RWPE2 (cell line): ENCODE data around the gene RBM20.
"Not testable (repeated sequence)": the region's sequence is repeated elsewhere in the genome, so short reads cannot be mapped to it uniquely, and the experiment has no call there.

ENCODE experiments used
- ATAC-seq: fragments of 200-7000 bp; cut with Tn5 transposase; 3 replicates; pipeline ENCODE4 v1.9.1; 2021; ENCODE audit warnings: low read depth
- DNase-seq: peaks from one replicate; pipeline ENCODE4 v3.0.0-alpha.2; 2020; ENCODE audit warnings: low spot score
- H3K27ac ChIP-seq: fragments of 450-650 bp; 2 replicates; pipeline ENCODE4 v1.5.1; 2017; ENCODE audit warnings: mild to moderate bottlenecking; ENCODE audit not compliant: poor library complexity, severe bottlenecking
- H3K27me3 ChIP-seq: fragments of 250-450 bp; sonication (Bioruptor Pico); 2 replicates; pipeline ENCODE4 v1.5.1; 2021; ENCODE audit warnings: mild to moderate bottlenecking, moderate library complexity; ENCODE audit not compliant: insufficient read depth, poor library complexity, severe bottlenecking
- H3K36me3 ChIP-seq: fragments of 250-450 bp; sonication (Bioruptor Pico); 2 replicates; pipeline ENCODE4 v1.5.1; 2020; ENCODE audit warnings: low read depth, mild to moderate bottlenecking, moderate library complexity
- H3K4me1 ChIP-seq: fragments of 250-450 bp; sonication (Bioruptor Pico); 2 replicates; pipeline ENCODE4 v1.5.1; 2021; ENCODE audit warnings: mild to moderate bottlenecking, moderate library complexity; ENCODE audit not compliant: insufficient read depth, poor library complexity, severe bottlenecking
- H3K4me3 ChIP-seq: fragments of 250-450 bp; sonication (Bioruptor Pico); 2 replicates; pipeline ENCODE4 v1.5.1; 2021; ENCODE audit warnings: mild to moderate bottlenecking, moderate library complexity; ENCODE audit not compliant: severe bottlenecking
- H3K9me3 ChIP-seq: fragments of 250-450 bp; sonication (Bioruptor Pico); 2 replicates; pipeline ENCODE4 v1.5.1; 2021; ENCODE audit warnings: mild to moderate bottlenecking, moderate library complexity; ENCODE audit not compliant: severe bottlenecking
- TF ChIP-seq, protein P1 (sequence below): fragments of 450-650 bp; IDR thresholded peaks from one replicate; pipeline ENCODE4 v1.5.1; 2017; ENCODE audit warnings: mild to moderate bottlenecking, moderate library complexity; ENCODE audit not compliant: poor library complexity, severe bottlenecking

Gene RBM20

DNA sequence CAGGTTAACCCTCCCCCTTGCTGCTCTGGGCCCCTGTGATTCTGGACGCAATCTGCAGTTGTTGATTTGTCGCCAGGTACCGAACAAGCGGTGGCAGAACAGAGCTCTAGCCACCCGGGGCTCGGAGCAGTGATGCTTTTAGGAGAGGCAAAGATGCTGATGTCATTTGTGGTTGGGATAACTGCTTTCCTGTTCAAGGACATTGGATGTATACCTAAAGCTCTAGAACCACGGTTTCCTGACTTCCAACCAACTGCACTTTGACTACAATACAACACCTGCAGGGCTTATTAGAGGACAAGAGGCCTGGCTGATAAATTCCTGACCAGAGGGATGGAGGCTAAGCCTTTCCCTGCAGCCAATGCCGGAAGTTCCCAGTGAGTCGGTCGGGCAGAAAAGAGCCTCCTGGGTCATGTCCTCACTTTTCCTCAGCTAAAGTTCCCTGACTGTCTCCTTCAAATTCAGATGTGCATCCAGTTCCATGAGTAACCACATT is 6.5 kb upstream of the RBM20 start:
- H3K4me3 ChIP-seq: no peak overlapping the region
- peak; percentile 24; the same call in 1 of the 3 replicates for ATAC-seq
- DNase-seq: no peak
- TF ChIP-seq, protein P1, sequence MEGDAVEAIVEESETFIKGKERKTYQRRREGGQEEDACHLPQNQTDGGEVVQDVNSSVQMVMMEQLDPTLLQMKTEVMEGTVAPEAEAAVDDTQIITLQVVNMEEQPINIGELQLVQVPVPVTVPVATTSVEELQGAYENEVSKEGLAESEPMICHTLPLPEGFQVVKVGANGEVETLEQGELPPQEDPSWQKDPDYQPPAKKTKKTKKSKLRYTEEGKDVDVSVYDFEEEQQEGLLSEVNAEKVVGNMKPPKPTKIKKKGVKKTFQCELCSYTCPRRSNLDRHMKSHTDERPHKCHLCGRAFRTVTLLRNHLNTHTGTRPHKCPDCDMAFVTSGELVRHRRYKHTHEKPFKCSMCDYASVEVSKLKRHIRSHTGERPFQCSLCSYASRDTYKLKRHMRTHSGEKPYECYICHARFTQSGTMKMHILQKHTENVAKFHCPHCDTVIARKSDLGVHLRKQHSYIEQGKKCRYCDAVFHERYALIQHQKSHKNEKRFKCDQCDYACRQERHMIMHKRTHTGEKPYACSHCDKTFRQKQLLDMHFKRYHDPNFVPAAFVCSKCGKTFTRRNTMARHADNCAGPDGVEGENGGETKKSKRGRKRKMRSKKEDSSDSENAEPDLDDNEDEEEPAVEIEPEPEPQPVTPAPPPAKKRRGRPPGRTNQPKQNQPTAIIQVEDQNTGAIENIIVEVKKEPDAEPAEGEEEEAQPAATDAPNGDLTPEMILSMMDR: no peak
- H3K36me3 ChIP-seq: no peaks in the 10 kb centered on the region
- H3K27me3 ChIP-seq: peaks cover 18% of the 10 kb centered on the region
- H3K27ac ChIP-seq: no peak overlapping the region
- H3K9me3 ChIP-seq: no peaks in the 10 kb centered on the region
- H3K4me1 ChIP-seq: peaks cover 14% of the 10 kb centered on the region

DNA sequence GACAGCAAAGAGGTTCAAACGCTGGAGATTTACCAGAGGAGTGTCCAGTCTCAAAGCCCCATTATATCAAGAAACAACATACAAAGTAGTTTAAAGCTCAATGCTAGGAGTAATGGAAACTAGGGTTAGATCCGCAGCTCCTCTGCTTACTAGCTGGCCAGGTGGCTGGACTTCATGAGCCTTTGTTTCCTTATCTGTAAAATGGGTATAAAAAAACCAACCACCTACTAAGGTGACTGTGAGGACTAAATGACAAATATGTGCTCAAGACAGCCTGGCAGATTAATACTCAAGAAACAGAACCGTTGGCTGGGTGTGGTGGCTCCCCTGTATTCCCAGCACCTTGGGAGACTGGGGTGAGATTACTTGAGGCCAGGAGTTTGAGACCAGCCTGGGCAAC is 5.8 kb upstream of the RBM20 start:
- Histone ChIP-seq H3K36me3 (no peaks in the 10 kb centered on the region), H3K4me3 (no peak overlapping the region), H3K27ac (no peak overlapping the region), H3K27me3 (peaks cover 25% of the 10 kb centered on the region), H3K9me3 (no peaks in the 10 kb centered on the region), H3K4me1 (peaks cover 8% of the 10 kb centered on the region)
- TF ChIP-seq, protein P1: no peak
- ATAC-seq: no peak
- DNase-seq: no peak

DNA sequence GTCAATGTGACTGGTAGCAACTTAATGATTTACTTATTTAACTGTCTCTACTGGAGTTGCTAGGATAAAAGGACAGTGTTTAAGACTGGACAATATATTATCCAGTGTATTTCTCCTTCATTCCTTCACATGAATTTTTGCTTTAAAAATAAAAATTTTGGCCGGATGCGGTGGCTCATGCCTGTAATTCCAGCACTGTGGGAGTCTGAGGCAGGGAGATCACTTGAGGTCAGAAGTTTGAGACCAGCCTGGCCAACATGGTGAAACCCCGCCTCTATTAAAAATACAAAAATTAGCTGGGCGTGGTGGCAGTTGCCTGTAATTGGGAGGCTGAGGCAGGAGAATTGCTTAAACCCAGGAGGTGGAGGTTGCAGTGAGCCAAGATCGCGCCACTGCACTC is 5.1 kb upstream of the RBM20 start:
- H3K36me3 ChIP-seq, DNase-seq, ATAC-seq, H3K4me3 ChIP-seq, H3K9me3 ChIP-seq, H3K27ac ChIP-seq, H3K4me1 ChIP-seq: not testable (repeated sequence)
- peaks cover 33% of the 10 kb centered on the region for H3K27me3 ChIP-seq

DNA sequence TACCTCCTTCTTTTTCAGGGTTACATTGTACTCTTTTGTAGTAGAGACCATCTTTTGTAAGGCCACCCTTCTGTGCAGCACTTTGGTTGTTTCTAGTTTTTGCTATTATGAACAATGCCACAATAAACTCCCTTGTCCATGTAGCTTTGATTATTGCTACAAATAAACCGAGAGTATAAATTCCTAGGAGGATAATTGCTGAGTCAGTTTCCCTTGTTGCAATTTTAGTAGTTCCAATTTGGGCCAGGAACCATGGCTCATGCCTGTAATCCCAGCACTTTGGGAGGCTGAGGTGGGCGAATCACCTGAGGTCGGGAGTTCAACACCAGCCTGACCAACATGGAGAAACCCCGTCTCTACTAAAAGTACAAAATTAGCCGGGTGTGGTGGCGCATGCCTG is 4.3 kb upstream of the RBM20 start:
- not testable (repeated sequence) for H3K9me3 ChIP-seq, H3K36me3 ChIP-seq, H3K4me1 ChIP-seq, H3K27ac ChIP-seq, H3K4me3 ChIP-seq, ATAC-seq, DNase-seq
- peaks cover 41% of the 10 kb centered on the region for H3K27me3 ChIP-seq

DNA sequence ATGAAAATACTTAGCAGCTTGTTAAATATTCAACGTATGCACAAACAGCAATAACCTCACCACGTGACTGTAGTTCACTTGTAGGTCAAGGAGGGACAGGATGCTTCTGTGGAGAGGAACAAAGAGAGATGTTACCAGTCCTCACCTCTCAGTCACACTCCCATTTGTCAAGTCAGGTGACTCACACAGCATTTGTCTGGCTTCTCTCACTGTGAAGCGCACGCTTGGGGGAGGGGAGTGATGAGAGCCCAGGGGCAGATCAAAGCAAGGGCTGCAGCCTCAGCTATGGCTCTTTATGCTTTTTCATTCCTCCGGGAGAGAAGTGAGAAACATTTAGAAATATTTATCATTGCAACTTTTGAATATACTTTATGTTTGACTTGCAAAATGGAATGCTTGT is 2.9 kb upstream of the RBM20 start:
- Histone ChIP-seq H3K27ac (no peak overlapping the region), H3K4me3 (no peak overlapping the region), H3K9me3 (no peaks in the 10 kb centered on the region), H3K27me3 (peaks cover 52% of the 10 kb centered on the region), H3K4me1 (peaks cover 8% of the 10 kb centered on the region), H3K36me3 (no peaks in the 10 kb centered on the region)
- no peak for DNase-seq
- TF ChIP-seq, protein P1: no peak
- ATAC-seq: peak; percentile 69

DNA sequence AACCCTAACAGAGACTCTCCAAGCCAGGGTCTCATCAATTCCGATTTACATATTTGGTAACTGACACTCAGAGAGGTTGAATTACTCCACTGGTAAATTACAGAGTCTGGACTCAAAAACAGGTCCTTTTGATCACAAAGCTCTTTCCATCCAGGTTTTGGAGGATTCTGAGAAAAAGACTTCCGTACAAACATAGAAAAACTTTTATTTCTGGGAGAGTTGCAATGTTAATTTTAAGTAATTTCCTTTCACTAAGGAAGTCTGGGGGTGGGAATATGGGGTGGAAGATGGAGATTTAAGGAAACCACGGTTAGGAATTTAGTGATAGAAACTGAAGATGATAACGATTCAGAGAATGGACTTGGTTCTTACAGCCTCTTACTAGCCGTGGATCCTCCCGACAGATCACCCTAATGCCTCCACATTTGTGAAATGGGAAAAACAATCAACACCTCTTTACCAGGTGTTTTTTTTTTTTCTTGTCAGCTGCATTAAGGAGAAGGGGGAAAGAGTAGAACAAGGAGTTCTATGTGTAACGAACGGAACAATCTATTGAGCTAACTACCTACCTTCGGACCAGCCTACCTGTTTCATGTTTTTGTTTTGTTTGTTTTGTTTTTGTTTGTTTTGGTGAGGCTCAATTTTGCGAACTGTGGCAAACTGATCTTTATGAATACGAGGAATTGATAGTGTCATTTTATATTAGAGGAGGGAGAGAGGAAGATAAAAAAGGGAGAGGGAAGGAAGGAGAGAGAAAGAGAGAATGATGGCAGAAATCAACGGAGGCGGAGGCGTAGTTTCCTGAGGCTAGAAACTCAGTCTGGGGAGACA is 1.7 kb upstream of the RBM20 start:
- ATAC-seq (no peak), DNase-seq (no peak)
- peaks cover 55% of the 10 kb centered on the region for H3K27me3 ChIP-seq
- H3K4me1 ChIP-seq: peaks cover 8% of the 10 kb centered on the region
- H3K36me3 ChIP-seq: no peaks in the 10 kb centered on the region
- H3K4me3 ChIP-seq: no peak overlapping the region
- H3K9me3 ChIP-seq: no peaks in the 10 kb centered on the region
- TF ChIP-seq, protein P1: no peak
- H3K27ac ChIP-seq: no peak overlapping the region
